ENCODE measurements around the gene ITIH3.

- TF ChIP-seq POLR2AphosphoS5 (IDR thresholded peaks at IDR 0.05) (no peak), CTCF (IDR thresholded peaks at IDR 0.05) (no peak), POLR2A (IDR thresholded peaks at IDR 0.05) (no peak)
Observed at GRCh38 chr3:52787246-52787645, 7.3 kb upstream of the ITIH3 start.

Measured in sigmoid colon (tissue), 4 donors.